HCEC 1CT (cell line): Measurements from ENCODE around the gene TMEM42.

Experiments
- DNase-seq: peaks from one replicate; pipeline ENCODE4 v3.0.0-alpha.2; 2017

TMEM42 gene

GRCh38 chr3:44875596-44875995 is 13.9 kb downstream of the TMEM42 start:
- DNase-seq = no peak

GRCh38 chr3:44877333-44877732 is 15.6 kb downstream of the TMEM42 start:
- no peak for DNase-seq

DNA sequence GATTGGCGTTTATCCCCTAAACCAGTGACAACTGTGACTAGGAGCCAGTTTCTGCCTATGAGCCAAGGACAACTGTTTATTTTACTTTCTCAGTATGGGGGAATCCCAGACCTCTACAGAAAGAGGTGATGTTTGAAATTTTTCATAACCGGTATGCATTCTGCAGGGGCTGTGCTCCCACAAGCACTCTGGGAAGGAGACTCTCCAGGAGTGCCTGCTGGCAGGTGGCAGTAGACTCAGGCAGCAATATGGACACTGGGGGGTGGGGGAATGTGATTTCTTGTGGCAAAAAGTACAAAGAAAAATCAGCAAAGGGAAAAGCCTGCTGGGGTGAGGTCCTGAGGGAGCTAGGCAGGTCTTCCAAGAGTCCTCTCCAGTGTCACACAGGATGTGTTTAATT is 18.6 kb downstream of the TMEM42 start:
- DNase-seq = no peak

DNA sequence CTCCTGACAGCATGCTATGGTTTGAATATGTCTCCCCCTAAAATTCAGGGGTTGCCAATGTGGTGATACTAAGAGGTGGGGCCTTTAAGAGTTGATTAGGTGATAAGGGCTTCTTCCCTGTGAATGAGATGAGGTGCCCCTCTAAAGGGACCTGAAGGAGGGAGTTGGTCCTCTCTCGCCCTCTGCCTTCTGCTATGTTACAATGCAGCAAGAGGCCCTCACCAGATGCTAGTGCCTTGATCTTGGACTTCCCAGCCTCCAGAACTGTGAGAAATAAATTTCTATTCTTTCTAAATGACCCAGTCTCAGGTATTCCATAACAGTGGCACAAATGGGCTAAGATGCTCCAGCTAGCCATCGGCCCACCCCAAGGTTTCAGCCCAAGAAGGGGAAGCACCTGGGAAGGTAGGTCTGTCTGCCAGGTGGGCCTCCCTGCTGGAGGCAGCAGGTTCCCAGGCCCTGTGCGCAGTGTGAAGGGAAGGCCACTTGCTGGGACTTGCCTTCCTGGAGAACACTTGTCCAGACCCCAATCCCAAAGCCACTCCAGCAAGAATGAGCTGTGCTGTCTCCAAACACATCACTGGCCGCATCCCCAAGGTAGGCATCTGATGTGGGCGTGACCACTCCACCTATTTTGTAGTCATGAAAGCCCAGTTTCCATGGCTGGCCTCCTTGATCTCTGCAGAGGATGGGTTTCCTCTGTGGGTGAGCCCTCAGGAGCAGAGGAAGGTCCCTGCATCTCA is 21.7 kb downstream of the TMEM42 start:
- DNase-seq = no peak

- DNase-seq = peak; percentile 93
Measured at GRCh38 chr3:44883999-44884431, 22.3 kb downstream of the TMEM42 start.

- peak; percentile 98 for DNase-seq
Measured at GRCh38 chr3:44885618-44886017, 23.9 kb downstream of the TMEM42 start.

GRCh38 chr3:44886561-44886960 is 24.8 kb downstream of the TMEM42 start:
- peak; percentile 21 for DNase-seq

- no peak for DNase-seq
Measured at GRCh38 chr3:44887101-44887500, 25.4 kb downstream of the TMEM42 start.

GRCh38 chr3:44890258-44890657 is 28.5 kb downstream of the TMEM42 start:
- no peak for DNase-seq

DNA sequence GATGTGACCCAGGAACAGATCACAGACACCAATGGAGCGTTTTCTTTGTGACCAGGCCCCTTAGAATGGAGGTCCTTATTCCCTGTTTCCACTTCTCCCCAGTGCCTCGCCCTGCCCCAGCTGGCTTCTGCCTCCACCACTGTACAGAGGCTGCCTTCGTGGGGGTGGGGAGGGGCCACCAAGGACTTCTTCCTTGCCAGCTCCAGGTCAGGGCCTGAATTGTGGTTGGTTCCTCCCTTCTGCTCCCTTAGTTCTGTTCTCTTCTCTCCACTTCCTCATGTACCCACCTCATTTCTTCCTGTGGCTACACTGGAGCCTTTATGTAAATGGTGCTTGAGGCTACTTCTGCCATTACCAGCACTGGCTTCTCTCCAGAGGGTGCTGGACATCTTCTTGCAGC is 29.1 kb downstream of the TMEM42 start:
- no peak for DNase-seq

- DNase-seq = peak; percentile 59
Measured at GRCh38 chr3:44892689-44893088, 31.0 kb downstream of the TMEM42 start.

GRCh38 chr3:44893097-44893496 is 31.4 kb downstream of the TMEM42 start:
- peak; percentile 88 for DNase-seq

GRCh38 chr3:44894485-44894884 is 32.8 kb downstream of the TMEM42 start:
- DNase-seq = no peak

- DNase-seq = no peak
Measured at GRCh38 chr3:44896440-44896839, 34.7 kb downstream of the TMEM42 start.

GRCh38 chr3:44899683-44900367 is 38.1 kb downstream of the TMEM42 start:
- DNase-seq = no peak

DNA sequence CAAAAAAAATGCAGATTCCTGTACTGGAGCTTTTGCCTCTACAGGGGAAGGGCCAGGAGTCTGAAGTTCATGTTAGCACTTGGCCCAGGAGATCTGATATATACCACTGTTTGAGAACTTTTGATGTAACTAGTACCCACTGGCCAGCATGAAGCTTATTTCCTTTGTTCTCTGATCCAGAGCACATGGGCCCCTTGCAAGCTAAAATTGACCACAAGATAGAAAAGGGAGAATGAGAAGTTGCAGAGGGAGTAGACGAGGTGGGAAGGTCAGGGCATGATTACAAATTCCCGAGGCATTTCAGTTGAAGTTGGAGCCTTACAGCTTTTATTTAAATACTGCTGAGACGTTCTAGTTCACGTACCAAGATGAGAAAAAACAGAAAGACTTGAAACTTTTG is 40.9 kb downstream of the TMEM42 start:
- DNase-seq = no peak

- no peak for DNase-seq
Measured at GRCh38 chr3:44903314-44903713, 41.6 kb downstream of the TMEM42 start.

DNA sequence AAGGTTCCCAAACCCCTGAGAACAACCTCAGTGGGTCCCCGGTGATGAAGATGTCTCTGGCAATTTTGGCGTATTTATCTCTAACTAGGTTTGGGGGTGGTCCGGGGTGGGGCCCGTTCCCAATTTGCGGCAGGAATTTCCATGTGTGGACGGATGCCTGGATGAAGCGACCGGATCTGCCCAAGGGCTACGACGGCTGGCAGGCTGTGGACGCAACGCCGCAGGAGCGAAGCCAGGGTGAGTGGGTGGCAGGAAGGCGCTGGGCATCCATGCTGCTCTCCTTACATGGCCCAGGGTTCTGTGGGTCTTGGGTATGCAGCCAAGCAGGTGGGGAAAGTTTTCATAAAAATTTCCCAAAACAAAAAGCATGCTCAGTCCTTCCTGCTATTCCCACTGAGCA is 42.0 kb downstream of the TMEM42 start:
- DNase-seq = no peak

- DNase-seq = no peak
Measured at GRCh38 chr3:44905446-44906157, 43.9 kb downstream of the TMEM42 start.

DNA sequence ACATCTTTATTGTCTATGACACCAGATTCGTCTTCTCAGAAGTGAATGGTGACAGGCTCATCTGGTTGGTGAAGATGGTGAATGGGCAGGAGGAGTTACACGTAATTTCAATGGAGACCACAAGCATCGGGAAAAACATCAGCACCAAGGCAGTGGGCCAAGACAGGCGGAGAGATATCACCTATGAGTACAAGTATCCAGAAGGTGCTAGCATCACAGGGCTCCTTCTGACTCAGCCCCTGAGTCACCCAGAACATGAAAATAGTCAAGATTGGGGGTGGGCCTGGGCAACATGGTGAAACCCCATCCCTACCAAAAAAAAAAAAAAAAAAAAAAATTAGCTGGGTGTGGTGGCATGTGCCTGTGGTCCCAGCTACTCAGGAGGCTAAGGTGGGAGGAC is 45.3 kb downstream of the TMEM42 start:
- DNase-seq = no peak

GRCh38 chr3:44907612-44908011 is 45.9 kb downstream of the TMEM42 start:
- no peak for DNase-seq

DNA sequence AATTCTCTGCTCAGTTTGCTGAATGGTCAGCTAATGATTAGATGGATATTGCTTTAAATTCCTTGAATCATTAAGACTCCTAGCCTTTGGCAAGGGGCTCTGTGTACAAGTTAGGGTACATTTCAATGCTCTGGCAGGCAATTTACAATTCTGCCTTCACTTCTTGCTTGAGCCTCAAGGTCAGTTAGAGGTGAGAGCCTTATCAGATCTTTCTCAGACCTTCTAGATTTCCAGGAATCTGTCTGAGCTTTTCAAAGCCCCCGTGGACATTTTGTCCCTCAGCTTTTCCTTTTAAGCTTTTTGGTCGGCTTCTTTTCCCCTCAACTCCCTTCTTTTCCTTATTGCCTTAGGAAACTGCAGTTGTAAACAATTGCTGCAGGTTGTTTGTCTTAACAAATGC is 47.4 kb downstream of the TMEM42 start:
- no peak for DNase-seq

- no peak for DNase-seq
Measured at GRCh38 chr3:44910693-44911092, 49.0 kb downstream of the TMEM42 start.

- DNase-seq = peak; percentile 68
Measured at GRCh38 chr3:44913868-44914468, 52.3 kb downstream of the TMEM42 start.
